DND-41 (cell line): ENCODE measurements around the gene OXNAD1.

ENCODE experiments used
- ATAC-seq: fragments of 200-7000 bp; cut with Tn5 transposase; 3 replicates; pipeline ENCODE4 v1.9.1; 2021; ENCODE audit warnings: low read depth; ENCODE audit not compliant: insufficient read depth
- DNase-seq: peaks from one replicate; pipeline ENCODE4 v3.0.0-alpha.2; 2020
- H2AFZ ChIP-seq: 2 replicates; pipeline ENCODE4 v1.6.0; 2012; ENCODE audit warnings: low read depth, low read length
- H3K27ac ChIP-seq: 2 replicates; pipeline ENCODE4 v1.5.1; 2012; ENCODE audit warnings: low read length, inconsistent platforms
- H3K27me3 ChIP-seq: fragments of 200-600 bp; sonication (generic); 2 replicates; pipeline ENCODE4 v1.6.0; 2012; ENCODE audit warnings: low read length, mild to moderate bottlenecking, inconsistent platforms; ENCODE audit not compliant: insufficient read depth, poor library complexity
- H3K36me3 ChIP-seq: 2 replicates; pipeline ENCODE4 v1.5.1; 2012; ENCODE audit warnings: low read length, inconsistent platforms; ENCODE audit not compliant: insufficient read depth
- H3K4me1 ChIP-seq: 2 replicates; pipeline ENCODE4 v1.5.1; 2012; ENCODE audit warnings: mild to moderate bottlenecking, low read length; ENCODE audit not compliant: insufficient read depth
- H3K4me2 ChIP-seq: 2 replicates; pipeline ENCODE4 v1.6.0; 2012; ENCODE audit warnings: mild to moderate bottlenecking, moderate library complexity, low read length, inconsistent platforms; ENCODE audit not compliant: insufficient read depth
- H3K4me3 ChIP-seq, 2 experiments: fragments of 200-600 bp in 1 of 2; shearing (Covaris generic) in 1 of 2; 2 replicates each; pipeline ENCODE4 v1.5.1; 2012 to 2016; ENCODE audit warnings: inconsistent platforms in 2 of 2, low read length in 2 of 2, mild to moderate bottlenecking in 2 of 2, low read depth in 1 of 2, moderate library complexity in 1 of 2
- H3K79me2 ChIP-seq: 2 replicates; pipeline ENCODE4 v1.6.0; 2012; ENCODE audit warnings: low read length, inconsistent platforms; ENCODE audit not compliant: insufficient read depth
- H3K9ac ChIP-seq: 2 replicates; pipeline ENCODE4 v1.6.0; 2012; ENCODE audit warnings: low read depth, mild to moderate bottlenecking, inconsistent platforms, low read length, moderate library complexity
- H3K9me3 ChIP-seq: 2 replicates; pipeline ENCODE4 v1.5.1; 2012; ENCODE audit warnings: low read length, moderate library complexity, mild to moderate bottlenecking, inconsistent platforms; ENCODE audit not compliant: insufficient read depth, severe bottlenecking
- H4K20me1 ChIP-seq: 2 replicates; pipeline ENCODE4 v1.6.0; 2012; ENCODE audit warnings: low read length; ENCODE audit not compliant: insufficient read depth
- CTCF ChIP-seq: IDR thresholded peaks from 2 replicates; pipeline ENCODE4 v1.5.1; 2012; ENCODE audit warnings: borderline replicate concordance, low read length, moderate library complexity, mild to moderate bottlenecking; ENCODE audit not compliant: poor library complexity, severe bottlenecking; ENCODE audit errors: extremely low read depth
- EZH2 ChIP-seq: IDR thresholded peaks from 3 replicates; pipeline ENCODE4 v1.6.1; 2012; ENCODE audit warnings: borderline replicate concordance, low read depth, mild to moderate bottlenecking, moderate library complexity, low read length, inconsistent platforms; ENCODE audit not compliant: severe bottlenecking

OXNAD1 gene

GRCh38 chr3:16242177-16242576 lies 22.8 kb upstream of the OXNAD1 start:
- no peaks in the 10 kb centered on the region for H3K36me3 ChIP-seq
- H3K9ac ChIP-seq: no peak overlapping the region
- H3K4me2 ChIP-seq: no peak overlapping the region
- DNase-seq (no peak), ATAC-seq (no peak)
- H3K27me3 ChIP-seq: no peaks in the 10 kb centered on the region
- no peak overlapping the region for H3K27ac ChIP-seq
- H3K4me1 ChIP-seq: peaks cover 4% of the 10 kb centered on the region
- no peak overlapping the region for H2AFZ ChIP-seq
- TF ChIP-seq CTCF (no peak), EZH2 (no peak)
- H3K79me2 ChIP-seq: no peaks in the 10 kb centered on the region
- no peak overlapping the region for H3K4me3 ChIP-seq
- H3K9me3 ChIP-seq: no peaks in the 10 kb centered on the region
- no peaks in the 10 kb centered on the region for H4K20me1 ChIP-seq

- Histone ChIP-seq H3K79me2 (no peaks in the 10 kb centered on the region), H3K9ac (no peak overlapping the region), H3K27me3 (no peaks in the 10 kb centered on the region), H3K4me3 (no peak overlapping the region), H3K27ac (no peak overlapping the region), H3K4me2 (no peak overlapping the region), H3K4me1 (peaks cover 11% of the 10 kb centered on the region), H3K36me3 (no peaks in the 10 kb centered on the region), H3K9me3 (no peaks in the 10 kb centered on the region), H4K20me1 (no peaks in the 10 kb centered on the region), H2AFZ (no peak overlapping the region)
- ATAC-seq (no peak), DNase-seq (no peak)
- TF ChIP-seq CTCF (no peak), EZH2 (no peak)
Observed at GRCh38 chr3:16243706-16244490, 21.1 kb upstream of the OXNAD1 start.

- no peak for ATAC-seq
- H3K79me2 ChIP-seq: no peaks in the 10 kb centered on the region
Observed at GRCh38 chr3:16245609-16246008, 19.4 kb upstream of the OXNAD1 start.

More at GRCh38 chr3:16245609-16246008, 19.4 kb upstream of the OXNAD1 start:
- H3K9me3 ChIP-seq: no peaks in the 10 kb centered on the region
- no peaks in the 10 kb centered on the region for H3K27me3 ChIP-seq
- H3K4me1 ChIP-seq: peaks cover 11% of the 10 kb centered on the region
- H3K4me2 ChIP-seq: no peak overlapping the region
- DNase-seq: no peak
- TF ChIP-seq EZH2 (no peak), CTCF (no peak)
- no peaks in the 10 kb centered on the region for H3K36me3 ChIP-seq
- no peak overlapping the region for H3K27ac ChIP-seq
- H3K4me3 ChIP-seq: no peak overlapping the region
- H4K20me1 ChIP-seq: no peaks in the 10 kb centered on the region
- H2AFZ ChIP-seq: no peak overlapping the region
- H3K9ac ChIP-seq: no peak overlapping the region
